ENCODE results near the gene MIOX.

Gene MIOX

DNA sequence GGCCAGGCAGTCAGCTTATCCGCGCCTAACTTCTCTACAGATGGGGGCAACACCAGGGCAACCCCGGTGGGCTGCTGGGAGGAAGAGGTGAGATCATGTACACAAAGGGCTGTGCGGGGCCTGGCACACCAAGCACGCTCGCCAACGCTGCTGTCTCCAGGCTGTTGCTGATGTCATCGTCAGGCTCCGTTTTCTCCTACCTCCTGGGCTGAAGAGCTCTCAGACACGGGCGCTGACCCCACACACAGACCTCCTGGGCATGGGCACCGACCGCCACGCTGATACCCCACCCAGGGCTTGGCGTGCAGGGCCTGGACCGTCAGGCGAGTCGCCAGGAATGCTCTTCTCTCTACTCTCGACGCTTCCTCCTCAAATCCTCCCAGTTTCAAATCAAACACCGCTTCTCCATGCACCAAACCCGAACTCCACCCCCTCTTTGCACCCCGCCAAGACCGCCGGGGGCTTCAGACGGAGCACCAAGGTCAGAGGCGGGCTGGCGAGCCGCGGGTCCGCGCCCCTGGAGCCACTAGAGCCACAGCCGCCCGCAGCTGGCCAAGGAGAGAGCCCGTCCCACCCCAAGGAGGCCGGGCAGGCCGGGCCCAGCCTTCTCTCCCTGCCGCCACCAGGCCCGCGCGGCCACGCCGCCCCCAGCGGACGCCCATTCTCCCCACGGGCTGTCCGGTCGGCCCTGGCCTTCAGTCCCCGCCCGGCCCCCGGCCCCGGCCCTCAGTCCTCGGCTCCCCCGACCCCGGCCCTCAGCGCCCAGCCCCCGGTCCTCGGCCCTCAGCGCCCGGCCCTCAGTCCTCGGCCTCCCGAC is 12.6 kb upstream of the MIOX start:
- no peak for DNase-seq (ENCODE audit: low read depth)

- DNase-seq (ENCODE audit: low read depth): peak; percentile 85
Observed at GRCh38 chr22:50474710-50475651, 11.7 kb upstream of the MIOX start, which contains the start of gene SBF1. SBF1 (minus strand) TSS chr22:50475035; CDS start chr22:50474840, 195 bp downstream.

GRCh38 chr22:50475652-50476002 is 11.0 kb upstream of the MIOX start:
- DNase-seq (ENCODE audit: low read depth): no peak

DNA sequence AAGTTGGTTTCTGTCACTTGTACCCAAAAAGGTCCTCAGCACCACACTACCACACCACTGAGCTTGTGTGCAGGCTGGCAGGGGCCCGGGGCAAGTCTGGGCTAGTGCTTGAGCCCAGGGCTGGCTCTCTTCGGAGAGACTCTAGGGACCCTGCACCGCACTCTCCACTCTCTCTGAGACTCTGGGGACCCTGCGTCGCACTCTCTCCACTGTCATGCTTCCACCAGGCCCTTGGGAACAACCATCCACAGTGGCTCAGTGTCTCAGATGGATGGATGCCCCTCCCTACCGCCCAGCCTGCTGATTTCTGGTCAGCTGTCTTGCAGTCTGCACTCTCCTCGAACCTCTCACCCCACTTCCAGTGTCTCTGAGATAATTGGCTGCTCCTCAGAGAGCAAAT is 9.8 kb upstream of the MIOX start:
- no peak for DNase-seq (ENCODE audit: low read depth)

DNA sequence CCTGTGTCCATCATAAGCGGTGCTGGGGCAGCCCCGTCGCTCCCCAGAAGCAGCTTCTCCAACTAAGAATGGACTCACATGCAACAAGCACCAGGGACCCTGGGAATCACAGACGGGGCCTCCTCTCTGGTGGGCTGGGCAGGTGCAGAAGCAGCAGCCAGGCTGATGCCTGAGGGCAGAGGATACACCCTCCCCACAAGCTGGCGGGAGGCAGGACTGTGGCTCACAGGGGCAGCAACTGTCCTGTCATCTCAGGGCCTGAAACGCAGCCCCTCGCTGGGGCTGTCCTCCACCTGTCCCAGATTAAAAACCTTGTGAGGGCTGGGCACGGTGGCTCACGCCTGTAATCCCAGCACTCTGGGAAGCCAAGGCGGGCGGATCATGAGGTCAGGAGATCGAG is 8.7 kb upstream of the MIOX start:
- DNase-seq (ENCODE audit: low read depth): no peak

DNA sequence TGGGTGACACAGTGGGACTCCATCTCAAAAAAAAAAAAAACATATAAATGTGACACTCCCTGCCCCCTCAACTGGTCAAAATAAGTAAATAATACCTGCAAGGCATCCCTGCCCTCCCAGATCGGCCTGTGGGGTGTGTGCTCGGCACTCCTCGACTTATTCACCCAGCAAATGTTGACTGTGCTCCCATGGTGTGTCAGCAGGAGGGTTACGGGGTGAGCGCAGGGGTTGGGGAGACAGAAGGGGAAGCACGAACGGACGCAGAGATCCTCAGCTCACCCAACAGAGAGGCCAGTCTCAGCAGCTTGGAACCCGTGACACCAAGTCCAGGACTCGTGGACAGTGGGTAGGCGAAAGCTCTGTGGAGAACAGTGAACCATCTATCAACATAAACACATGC is 6.9 kb upstream of the MIOX start:
- DNase-seq (ENCODE audit: low read depth): no peak

GRCh38 chr22:50481045-50481439 is 5.6 kb upstream of the MIOX start:
- DNase-seq (ENCODE audit: low read depth): no peak

- DNase-seq (ENCODE audit: low read depth): peak; percentile 51
Observed at GRCh38 chr22:50481440-50482106, 5.1 kb upstream of the MIOX start, which contains the start of gene ADM2. ADM2 (plus strand) TSS chr22:50481543; CDS start chr22:50481848, 305 bp downstream.

- DNase-seq (ENCODE audit: low read depth): no peak
Observed at GRCh38 chr22:50482107-50483074, 4.3 kb upstream of the MIOX start.

- DNase-seq (ENCODE audit: low read depth): no peak
Observed at GRCh38 chr22:50483106-50483505, 3.6 kb upstream of the MIOX start.

DNA sequence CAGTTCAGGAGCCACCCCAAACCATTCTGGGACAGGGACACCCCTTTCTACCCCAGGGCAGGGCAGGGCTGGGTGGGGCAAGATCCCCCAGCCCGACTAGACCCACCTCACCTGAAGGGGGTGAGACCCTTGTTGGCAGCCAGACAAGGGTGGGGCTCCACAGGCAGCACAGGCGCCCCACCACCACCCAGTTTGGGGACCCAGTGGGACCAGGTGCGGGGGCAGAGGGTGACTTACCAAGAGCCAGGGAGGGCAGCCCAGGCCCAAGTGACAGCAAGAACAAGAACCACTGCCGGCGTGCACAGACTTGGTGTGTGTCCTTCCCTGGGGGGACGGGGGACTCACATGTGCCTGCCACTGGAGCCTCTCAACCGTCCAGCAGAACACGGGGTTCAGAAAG is 3.1 kb upstream of the MIOX start:
- no peak for DNase-seq (ENCODE audit: low read depth)

DNA sequence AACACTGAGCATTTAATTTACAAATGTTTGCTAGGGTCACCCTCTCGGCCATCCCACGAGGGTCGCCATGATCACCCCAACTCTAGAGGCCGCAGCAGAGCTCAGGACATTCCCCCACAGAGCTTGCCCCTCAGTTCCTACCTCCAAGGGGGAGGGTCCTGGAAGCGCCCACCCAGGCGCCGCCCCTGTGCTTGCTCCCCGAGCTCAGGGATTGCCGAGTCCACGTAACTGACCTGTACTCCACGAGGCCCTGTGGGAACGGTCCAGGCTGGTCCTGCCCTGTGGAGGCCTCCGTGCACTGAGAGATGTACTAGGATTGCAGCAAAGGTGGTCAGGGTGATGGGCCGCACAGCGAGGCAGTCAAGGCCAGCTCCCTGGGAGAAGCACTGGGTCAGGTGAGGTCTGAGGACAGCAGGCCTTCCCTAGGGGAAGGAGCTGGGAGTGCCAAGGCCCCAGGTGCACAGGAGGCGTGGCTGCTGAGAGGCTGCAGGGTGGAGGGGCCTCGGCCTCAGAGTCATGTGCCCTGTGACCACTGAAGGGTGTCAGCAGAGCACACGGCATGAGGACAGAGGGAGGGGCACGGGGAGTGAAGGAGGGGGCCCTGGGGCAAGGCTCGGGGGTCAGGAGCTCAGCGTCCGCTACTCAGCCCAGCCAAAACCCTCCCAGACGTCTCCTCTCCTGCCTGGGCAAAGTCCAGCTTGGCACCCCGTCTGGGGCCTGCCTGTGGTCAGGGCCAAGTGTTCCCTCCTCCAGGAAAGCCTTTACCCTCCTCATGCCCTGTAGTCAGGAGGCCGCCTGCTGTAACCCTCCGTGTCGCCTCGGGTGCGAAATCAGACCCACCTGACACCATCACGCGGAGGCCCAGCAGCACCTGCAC is 2.4 kb upstream of the MIOX start:
- DNase-seq (ENCODE audit: low read depth): no peak

GRCh38 chr22:50485221-50486131 is 1.2 kb upstream of the MIOX start:
- no peak for DNase-seq (ENCODE audit: low read depth)

GRCh38 chr22:50487290-50488005 is 789 bp downstream of the MIOX start:
- DNase-seq (ENCODE audit: low read depth): no peak

DNA sequence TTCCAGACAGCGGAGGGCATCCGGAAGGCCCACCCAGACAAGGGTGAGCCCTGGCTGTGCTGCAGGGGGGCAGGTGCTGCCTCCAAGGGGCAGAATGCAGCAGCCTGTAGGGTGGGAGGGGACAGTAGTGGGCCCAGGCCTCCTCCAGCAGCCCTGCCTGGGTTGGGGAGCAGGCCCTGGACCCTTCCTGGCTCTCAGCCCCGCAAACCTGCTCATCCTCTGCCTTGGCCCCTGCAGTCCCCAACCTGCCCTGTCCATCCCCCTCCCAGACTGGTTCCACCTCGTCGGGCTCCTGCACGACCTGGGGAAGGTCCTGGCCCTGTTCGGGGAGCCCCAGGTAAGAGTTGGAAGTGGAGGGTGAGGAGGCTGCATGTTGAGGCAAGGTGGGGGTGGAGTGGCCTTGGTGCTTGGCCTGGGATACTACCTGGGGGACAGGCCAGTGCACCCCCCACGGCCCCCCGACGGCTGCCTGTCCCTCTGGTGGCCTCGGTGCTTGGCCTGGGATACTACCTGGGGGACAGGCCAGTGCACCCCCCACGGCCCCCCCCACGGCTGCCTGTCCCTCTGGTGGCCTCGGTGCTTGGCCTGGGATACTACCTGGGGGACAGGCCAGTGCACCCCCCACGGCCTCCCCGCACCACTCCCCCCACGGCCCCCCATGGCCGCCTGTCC is 1.5 kb downstream of the MIOX start:
- no peak for DNase-seq (ENCODE audit: low read depth)

- DNase-seq (ENCODE audit: low read depth): no peak
Observed at GRCh38 chr22:50488886-50489285, 2.2 kb downstream of the MIOX start.

DNA sequence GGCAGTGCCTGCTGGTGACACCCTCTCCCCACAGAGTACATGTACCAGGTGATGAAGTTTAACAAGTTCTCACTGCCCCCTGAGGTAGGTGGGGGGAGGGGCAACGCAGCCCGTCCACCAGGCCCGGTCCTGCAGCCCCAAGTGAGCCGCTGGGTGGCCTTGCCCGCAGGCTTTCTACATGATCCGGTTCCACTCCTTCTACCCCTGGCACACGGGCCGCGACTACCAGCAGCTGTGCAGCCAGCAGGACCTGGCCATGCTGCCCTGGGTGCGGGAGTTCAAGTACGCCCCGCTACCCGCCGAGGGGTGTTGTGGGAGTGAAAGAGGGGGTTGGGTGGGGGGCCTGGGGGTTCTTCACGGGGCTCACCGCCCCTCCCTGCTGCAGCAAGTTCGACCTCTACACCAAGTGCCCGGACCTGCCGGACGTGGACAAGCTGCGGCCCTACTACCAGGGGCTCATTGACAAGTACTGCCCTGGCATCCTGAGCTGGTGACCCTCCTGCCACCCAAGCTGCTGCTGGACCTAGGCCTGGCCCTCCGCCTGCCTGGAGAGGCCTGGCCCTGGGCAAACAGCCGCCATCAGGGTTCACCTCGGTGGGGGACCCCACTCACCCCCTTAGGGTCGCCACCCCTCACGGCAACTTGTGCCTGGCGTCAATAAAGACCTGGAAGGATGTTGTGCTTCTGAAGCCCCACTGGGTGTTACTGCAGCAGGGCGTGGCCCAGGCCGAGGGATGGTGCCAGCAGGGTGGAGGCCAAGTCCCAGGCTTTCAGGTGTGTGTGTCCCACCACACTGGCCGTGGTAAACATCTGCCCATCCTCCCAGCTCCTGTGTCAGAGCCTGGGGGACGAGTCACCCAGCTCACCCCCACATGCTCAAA is 2.9 kb downstream of the MIOX start:
- DNase-seq (ENCODE audit: low read depth): no peak

All from activated T-helper 1 cell treated with Interleukin-2 at 50 U/mL for 16 hours (primary cell).